SK-N-SH treated with all-trans-retinoic acid at 6 μM for 48 hours (cell line): ENCODE measurements around the gene HP1BP3.

Experiments used
- BACH2 ChIP-seq: fragments of 250-450 bp; sonication (Bioruptor Pico); IDR thresholded peaks from 2 replicates; pipeline ENCODE4 v1.9.0; 2021; ENCODE audit warnings: mild to moderate bottlenecking, borderline replicate concordance
- PPARA ChIP-seq: fragments of 250-450 bp; sonication (Bioruptor Pico); IDR thresholded peaks from 2 replicates; pipeline ENCODE4 v1.5.0; 2020; ENCODE audit warnings: mild to moderate bottlenecking, borderline replicate concordance
- RARB ChIP-seq: fragments of 250-450 bp; sonication (Bioruptor Pico); IDR thresholded peaks from 2 replicates; pipeline ENCODE4 v1.8.0; 2021; ENCODE audit warnings: mild to moderate bottlenecking, moderate library complexity
- TOX ChIP-seq: fragments of 250-450 bp; sonication (Bioruptor Pico); IDR thresholded peaks from 2 replicates; pipeline ENCODE4 v1.8.0; 2021; ENCODE audit warnings: mild to moderate bottlenecking, moderate library complexity, borderline replicate concordance
- ZC3H10 ChIP-seq: fragments of 250-450 bp; sonication (Bioruptor Pico); IDR thresholded peaks from 2 replicates; pipeline ENCODE4 v1.5.1; 2021; ENCODE audit warnings: mild to moderate bottlenecking, moderate library complexity
- ZFP3 ChIP-seq: fragments of 250-450 bp; sonication (Bioruptor Pico); IDR thresholded peaks from 2 replicates; pipeline ENCODE4 v1.5.0; 2020; ENCODE audit warnings: mild to moderate bottlenecking, moderate library complexity
- ZFP30 ChIP-seq: fragments of 450-650 bp; formaldehyde crosslinking; IDR thresholded peaks from 2 replicates; pipeline ENCODE4 v1.5.0; 2022; ENCODE audit warnings: mild to moderate bottlenecking, moderate library complexity
- ZNF70 ChIP-seq: fragments of 450-650 bp; formaldehyde crosslinking; IDR thresholded peaks from 2 replicates; pipeline ENCODE4 v1.5.0; 2020; ENCODE audit warnings: mild to moderate bottlenecking, moderate library complexity
- TF ChIP-seq, protein P1 (sequence below): fragments of 250-450 bp; sonication (Bioruptor Pico); IDR thresholded peaks from 2 replicates; pipeline ENCODE4 v1.8.0; 2020; ENCODE audit warnings: mild to moderate bottlenecking, moderate library complexity, borderline replicate concordance
- TF ChIP-seq, protein P2 (sequence below): fragments of 250-450 bp; sonication (Bioruptor Pico); IDR thresholded peaks from 2 replicates; pipeline ENCODE4 v1.8.0; 2021; ENCODE audit warnings: low read depth, mild to moderate bottlenecking, moderate library complexity, borderline replicate concordance
- TF ChIP-seq, protein P3 (sequence below): fragments of 250-450 bp; sonication (Bioruptor Pico); IDR thresholded peaks from 2 replicates; pipeline ENCODE4 v1.5.1; 2020; ENCODE audit warnings: low read depth, mild to moderate bottlenecking, moderate library complexity
- TF ChIP-seq, protein P4 (sequence below): fragments of 250-450 bp; sonication (Bioruptor Pico); IDR thresholded peaks from 2 replicates; pipeline ENCODE4 v1.5.1; 2021; ENCODE audit warnings: mild to moderate bottlenecking, moderate library complexity

DNA sequence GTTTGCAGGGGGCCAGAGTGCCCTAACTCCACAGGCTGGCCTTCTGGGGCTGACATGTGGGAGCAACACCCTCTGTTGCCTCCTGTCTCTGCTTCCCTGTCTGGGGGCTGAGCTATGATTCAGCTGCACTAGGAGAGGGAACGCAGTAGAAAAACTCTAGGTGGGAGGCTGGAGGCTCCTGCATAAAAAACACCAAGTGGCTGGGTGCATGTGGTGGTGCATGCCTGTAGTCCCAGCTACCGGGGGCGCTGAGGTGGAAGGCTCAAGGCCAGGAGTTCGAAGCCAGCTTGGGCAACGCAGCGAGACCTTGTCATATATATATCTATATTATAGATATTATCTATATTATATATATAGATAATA lies 74.9 kb downstream of the HP1BP3 start:
- TF ChIP-seq, protein P1, sequence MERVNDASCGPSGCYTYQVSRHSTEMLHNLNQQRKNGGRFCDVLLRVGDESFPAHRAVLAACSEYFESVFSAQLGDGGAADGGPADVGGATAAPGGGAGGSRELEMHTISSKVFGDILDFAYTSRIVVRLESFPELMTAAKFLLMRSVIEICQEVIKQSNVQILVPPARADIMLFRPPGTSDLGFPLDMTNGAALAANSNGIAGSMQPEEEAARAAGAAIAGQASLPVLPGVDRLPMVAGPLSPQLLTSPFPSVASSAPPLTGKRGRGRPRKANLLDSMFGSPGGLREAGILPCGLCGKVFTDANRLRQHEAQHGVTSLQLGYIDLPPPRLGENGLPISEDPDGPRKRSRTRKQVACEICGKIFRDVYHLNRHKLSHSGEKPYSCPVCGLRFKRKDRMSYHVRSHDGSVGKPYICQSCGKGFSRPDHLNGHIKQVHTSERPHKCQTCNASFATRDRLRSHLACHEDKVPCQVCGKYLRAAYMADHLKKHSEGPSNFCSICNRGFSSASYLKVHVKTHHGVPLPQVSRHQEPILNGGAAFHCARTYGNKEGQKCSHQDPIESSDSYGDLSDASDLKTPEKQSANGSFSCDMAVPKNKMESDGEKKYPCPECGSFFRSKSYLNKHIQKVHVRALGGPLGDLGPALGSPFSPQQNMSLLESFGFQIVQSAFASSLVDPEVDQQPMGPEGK (CRISPR knock-in tag): no peak
- TF ChIP-seq ZFP30 (CRISPR knock-in tag) (no peak), BACH2 (CRISPR knock-in tag) (no peak), ZC3H10 (CRISPR knock-in tag) (no peak), PPARA (CRISPR knock-in tag) (no peak), RARB (CRISPR knock-in tag) (no peak), ZNF70 (no peak), TOX (CRISPR knock-in tag) (no peak), ZFP3 (CRISPR knock-in tag) (no peak)
- TF ChIP-seq, protein P2, sequence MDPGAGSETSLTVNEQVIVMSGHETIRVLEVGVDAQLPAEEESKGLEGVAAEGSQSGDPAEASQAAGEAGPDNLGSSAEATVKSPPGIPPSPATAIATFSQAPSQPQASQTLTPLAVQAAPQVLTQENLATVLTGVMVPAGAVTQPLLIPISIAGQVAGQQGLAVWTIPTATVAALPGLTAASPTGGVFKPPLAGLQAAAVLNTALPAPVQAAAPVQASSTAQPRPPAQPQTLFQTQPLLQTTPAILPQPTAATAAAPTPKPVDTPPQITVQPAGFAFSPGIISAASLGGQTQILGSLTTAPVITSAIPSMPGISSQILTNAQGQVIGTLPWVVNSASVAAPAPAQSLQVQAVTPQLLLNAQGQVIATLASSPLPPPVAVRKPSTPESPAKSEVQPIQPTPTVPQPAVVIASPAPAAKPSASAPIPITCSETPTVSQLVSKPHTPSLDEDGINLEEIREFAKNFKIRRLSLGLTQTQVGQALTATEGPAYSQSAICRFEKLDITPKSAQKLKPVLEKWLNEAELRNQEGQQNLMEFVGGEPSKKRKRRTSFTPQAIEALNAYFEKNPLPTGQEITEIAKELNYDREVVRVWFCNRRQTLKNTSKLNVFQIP (CRISPR knock-in tag): no peak
- TF ChIP-seq, protein P3, sequence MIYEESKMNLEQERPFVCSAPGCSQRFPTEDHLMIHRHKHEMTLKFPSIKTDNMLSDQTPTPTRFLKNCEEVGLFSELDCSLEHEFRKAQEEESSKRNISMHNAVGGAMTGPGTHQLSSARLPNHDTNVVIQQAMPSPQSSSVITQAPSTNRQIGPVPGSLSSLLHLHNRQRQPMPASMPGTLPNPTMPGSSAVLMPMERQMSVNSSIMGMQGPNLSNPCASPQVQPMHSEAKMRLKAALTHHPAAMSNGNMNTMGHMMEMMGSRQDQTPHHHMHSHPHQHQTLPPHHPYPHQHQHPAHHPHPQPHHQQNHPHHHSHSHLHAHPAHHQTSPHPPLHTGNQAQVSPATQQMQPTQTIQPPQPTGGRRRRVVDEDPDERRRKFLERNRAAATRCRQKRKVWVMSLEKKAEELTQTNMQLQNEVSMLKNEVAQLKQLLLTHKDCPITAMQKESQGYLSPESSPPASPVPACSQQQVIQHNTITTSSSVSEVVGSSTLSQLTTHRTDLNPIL (CRISPR knock-in tag): no peak
- TF ChIP-seq, protein P4, sequence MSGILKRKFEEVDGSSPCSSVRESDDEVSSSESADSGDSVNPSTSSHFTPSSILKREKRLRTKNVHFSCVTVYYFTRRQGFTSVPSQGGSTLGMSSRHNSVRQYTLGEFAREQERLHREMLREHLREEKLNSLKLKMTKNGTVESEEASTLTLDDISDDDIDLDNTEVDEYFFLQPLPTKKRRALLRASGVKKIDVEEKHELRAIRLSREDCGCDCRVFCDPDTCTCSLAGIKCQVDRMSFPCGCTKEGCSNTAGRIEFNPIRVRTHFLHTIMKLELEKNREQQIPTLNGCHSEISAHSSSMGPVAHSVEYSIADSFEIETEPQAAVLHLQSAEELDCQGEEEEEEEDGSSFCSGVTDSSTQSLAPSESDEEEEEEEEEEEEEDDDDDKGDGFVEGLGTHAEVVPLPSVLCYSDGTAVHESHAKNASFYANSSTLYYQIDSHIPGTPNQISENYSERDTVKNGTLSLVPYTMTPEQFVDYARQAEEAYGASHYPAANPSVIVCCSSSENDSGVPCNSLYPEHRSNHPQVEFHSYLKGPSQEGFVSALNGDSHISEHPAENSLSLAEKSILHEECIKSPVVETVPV (CRISPR knock-in tag): no peak
